Neural cell (in vitro differentiated cells): Measurements from ENCODE around the gene ICE2. TPM values are rescaled to one million over a fixed set of nuclear protein-coding genes. Genes with fewer than 3 reads are reported as not detected.

Experiments used
- H2AFZ ChIP-seq: fragments of 200-600, 300-800 bp; sonication (generic), shearing (Covaris generic); 2 replicates; pipeline ENCODE4 v1.6.0; 2014; ENCODE audit warnings: low read depth, mild to moderate bottlenecking, antibody characterized with exemption, low read length, moderate library complexity
- H3F3A ChIP-seq: fragments of 200-600 bp; shearing (Covaris generic); 2 replicates; pipeline ENCODE4 v1.6.1; 2016; ENCODE audit warnings: mild to moderate bottlenecking, moderate library complexity, mixed read lengths, antibody characterized with exemption, low read length; ENCODE audit not compliant: insufficient read depth, poor library complexity, severe bottlenecking
- H3K27ac ChIP-seq: fragments of 200-600, 300-800 bp; sonication (generic), shearing (Covaris generic); 2 replicates; pipeline ENCODE4 v1.5.1; 2014; ENCODE audit warnings: mild to moderate bottlenecking, low read length, moderate library complexity
- H3K27me3 ChIP-seq: fragments of 300-800, 200-600 bp; sonication (generic), shearing (Covaris generic); 2 replicates; pipeline ENCODE4 v1.6.0; 2014; ENCODE audit warnings: mild to moderate bottlenecking, low read depth, low read length, moderate library complexity; ENCODE audit not compliant: insufficient read depth
- H3K36me3 ChIP-seq: fragments of 300-800, 200-600 bp; sonication (generic), shearing (Covaris generic); 2 replicates; pipeline ENCODE4 v1.5.1; 2014; ENCODE audit warnings: mild to moderate bottlenecking, antibody characterized with exemption, low read length, moderate library complexity; ENCODE audit not compliant: insufficient read depth
- H3K4me2 ChIP-seq: fragments of 300-800, 200-600 bp; sonication (generic), shearing (Covaris generic); 2 replicates; pipeline ENCODE4 v1.6.0; 2014; ENCODE audit warnings: mild to moderate bottlenecking, low read length
- H3K4me3 ChIP-seq: fragments of 300-800, 200-600 bp; sonication (generic), shearing (Covaris generic); 2 replicates; pipeline ENCODE4 v1.5.1; 2014; ENCODE audit warnings: mild to moderate bottlenecking, low read length, moderate library complexity
- H3K79me2 ChIP-seq: fragments of 200-600 bp; shearing (Covaris generic); replicated peaks from 2 replicates; pipeline ENCODE4 v1.6.0; 2014; ENCODE audit warnings: mild to moderate bottlenecking, low read length, moderate library complexity; ENCODE audit not compliant: insufficient read depth
- H3K9ac ChIP-seq: fragments of 300-800, 200-600 bp; sonication (generic), shearing (Covaris generic); 2 replicates; pipeline ENCODE4 v1.6.1; 2016; ENCODE audit warnings: mild to moderate bottlenecking, low read length, mixed read lengths
- H3K9me2 ChIP-seq: fragments of 200-600 bp; shearing (Covaris generic); 2 replicates; pipeline ENCODE4 v1.6.1; 2016; ENCODE audit warnings: mild to moderate bottlenecking, low read length, mixed read lengths; ENCODE audit not compliant: insufficient read depth
- H3K9me3 ChIP-seq: fragments of 200-600, 300-800 bp; sonication (generic), shearing (Covaris generic); 2 replicates; pipeline ENCODE4 v1.6.1; 2016; ENCODE audit warnings: mild to moderate bottlenecking, mixed run types, low read length, moderate library complexity, mixed read lengths
- H4K20me1 ChIP-seq: fragments of 200-600 bp; shearing (Covaris generic); 2 replicates; pipeline ENCODE4 v1.6.1; 2016; ENCODE audit warnings: mild to moderate bottlenecking, mixed run types; ENCODE audit not compliant: insufficient read depth
- CTCF ChIP-seq: fragments of 450-650 bp; IDR thresholded peaks from 2 replicates; pipeline ENCODE4 v1.5.1; 2014; ENCODE audit warnings: antibody characterized with exemption, mild to moderate bottlenecking, moderate library complexity; ENCODE audit not compliant: poor library complexity, severe bottlenecking
- EP300 ChIP-seq: fragments of 450-650 bp; conservative IDR thresholded peaks from 2 replicates; pipeline ENCODE4 v1.6.1; 2014; ENCODE audit warnings: antibody characterized with exemption, mild to moderate bottlenecking, moderate library complexity; ENCODE audit not compliant: poor library complexity, severe bottlenecking
- EZH2 ChIP-seq: fragments of 200-600, 300-800 bp; shearing (Covaris generic), sonication (generic); IDR thresholded peaks from 2 replicates; pipeline ENCODE4 v1.6.1; 2014; ENCODE audit warnings: antibody characterized with exemption, low read length, borderline replicate concordance, mild to moderate bottlenecking; ENCODE audit not compliant: insufficient read depth, poor library complexity, severe bottlenecking
- MXI1 ChIP-seq: fragments of 450-650 bp; conservative IDR thresholded peaks from 2 replicates; pipeline ENCODE4 v1.6.1; 2014; ENCODE audit warnings: antibody characterized with exemption, mild to moderate bottlenecking; ENCODE audit not compliant: poor library complexity, severe bottlenecking
- POLR2AphosphoS5 ChIP-seq: IDR thresholded peaks from 2 replicates; pipeline ENCODE4 v1.6.1; 2012
- RAD21 ChIP-seq: fragments of 450-650 bp; conservative IDR thresholded peaks from 2 replicates; pipeline ENCODE4 v1.6.1; 2014; ENCODE audit warnings: antibody characterized with exemption, mild to moderate bottlenecking, moderate library complexity
- REST ChIP-seq: IDR thresholded peaks from 2 replicates; pipeline ENCODE4 v1.6.1; 2012; ENCODE audit warnings: borderline replicate concordance
- SMC3 ChIP-seq: fragments of 450-650 bp; conservative IDR thresholded peaks from 2 replicates; pipeline ENCODE4 v1.6.1; 2014; ENCODE audit warnings: antibody characterized with exemption, mild to moderate bottlenecking, moderate library complexity; ENCODE audit not compliant: poor library complexity
- TAF1 ChIP-seq: IDR thresholded peaks from 2 replicates; pipeline ENCODE4 v1.6.1; 2012; ENCODE audit warnings: low read depth
- polyA plus RNA-seq: library from polyadenylated mRNA; depleted of rRNA; stranded (reverse); fragments of >200 nt; gene quantifications from 2 replicates; pipeline ENCODE4 v1.2.3, GENCODE V29; 2014

Gene ICE2
- polyA plus RNA-seq, 1 donor from 2014 or later = 34.0 TPM

- H3K4me3 ChIP-seq = no peak overlapping the region
- H3K79me2 ChIP-seq = no peaks in the 10 kb centered on the region
- H3K27ac ChIP-seq = no peak overlapping the region
- H3K9ac ChIP-seq = no peak overlapping the region
- H2AFZ ChIP-seq = no peak overlapping the region
- no peaks in the 10 kb centered on the region for H3K9me2 ChIP-seq
- no peaks in the 10 kb centered on the region for H4K20me1 ChIP-seq
- peaks cover 31% of the 10 kb centered on the region for H3K27me3 ChIP-seq
- no peak for TF ChIP-seq POLR2AphosphoS5
- TF ChIP-seq MXI1 = no peak
- no peak for TF ChIP-seq CTCF
- H3F3A ChIP-seq = no peaks in the 10 kb centered on the region
- no peak overlapping the region for H3K4me2 ChIP-seq
- H3K9me3 ChIP-seq = no peaks in the 10 kb centered on the region
- no peaks in the 10 kb centered on the region for H3K36me3 ChIP-seq
Measured at GRCh38 chr15:60396100-60396499, 82.8 kb downstream of the ICE2 start.

GRCh38 chr15:60395276-60396011 is 83.5 kb downstream of the ICE2 start:
- H3K79me2 ChIP-seq = no peaks in the 10 kb centered on the region
- H3K36me3 ChIP-seq = no peaks in the 10 kb centered on the region
- H3K9me3 ChIP-seq = no peaks in the 10 kb centered on the region
- H3K9ac ChIP-seq = no peak overlapping the region
- no peak overlapping the region for H2AFZ ChIP-seq
- H3K27me3 ChIP-seq = peaks cover 31% of the 10 kb centered on the region
- H3K27ac ChIP-seq = no peak overlapping the region
- no peaks in the 10 kb centered on the region for H3F3A ChIP-seq
- H4K20me1 ChIP-seq = no peaks in the 10 kb centered on the region
- H3K9me2 ChIP-seq = no peaks in the 10 kb centered on the region
- H3K4me3 ChIP-seq = no peak overlapping the region
- TF ChIP-seq POLR2AphosphoS5 (no peak), TAF1 (no peak), RAD21 (no peak), EP300 (no peak), CTCF (no peak), MXI1 (no peak), EZH2 (no peak), SMC3 (no peak), REST (no peak)
- no peak overlapping the region for H3K4me2 ChIP-seq
